ENCODE measurements around the gene C11orf71. TPM values are rescaled to one million over a fixed set of nuclear protein-coding genes. Genes with fewer than 3 reads are reported as not detected.

C11orf71 gene
- total and polyA plus RNA-seq, 7 donors = 5.0 to 16.4 (median 7.6) TPM

DNA sequence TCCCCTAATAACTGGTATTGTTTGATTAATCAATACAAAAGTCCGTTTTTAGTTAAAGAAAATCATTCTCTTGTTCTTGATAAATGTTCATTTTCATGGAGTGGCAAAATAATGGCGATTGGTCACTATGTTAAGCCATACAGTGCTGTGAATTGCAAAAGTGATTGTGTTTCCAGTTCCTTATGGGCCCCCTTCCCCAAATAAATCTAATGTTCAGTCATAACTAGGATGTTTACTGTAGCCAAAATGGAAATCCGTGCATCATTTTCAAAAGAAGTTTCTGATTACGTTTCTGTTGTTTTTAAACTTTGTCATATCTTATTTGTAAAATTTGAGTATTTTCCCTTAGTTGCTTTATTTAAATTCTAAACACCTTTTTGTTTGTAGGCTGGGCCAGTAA is 1.0 kb upstream of the C11orf71 start:
- no peaks in the 10 kb centered on the region for H3K27me3 ChIP-seq
- no peak for DNase-seq
- peak overlapping the region; percentile 64 to 86 (median 79) for H3K4me3 ChIP-seq
- peaks cover 0 to 18% (median 3%) of the 10 kb centered on the region in 4 donors for H3K36me3 ChIP-seq
- H3K27ac ChIP-seq = peak overlapping the region; percentile 91 to 97 (median 92)
- intact Hi-C loops (cut with DNase I) = loop anchor here (5.0 to 10.0 kb wide), 2 partner anchors 104 to 527 kb away; partner anchors contain the start of genes NNMT and USP28
- peaks cover 0 to 57% (median 50%) of the 10 kb centered on the region in 4 donors for H3K4me1 ChIP-seq
- WGBS, 2 donors = 1 to 8% methylated on average over 4 of the region's 4 CpGs
- no peaks in the 10 kb centered on the region for H3K9me3 ChIP-seq
- TF ChIP-seq CTCF (IDR thresholded peaks at IDR 0.05) = no peak
- no peak for TF ChIP-seq POLR2AphosphoS5 (IDR thresholded peaks at IDR 0.05)
- TF ChIP-seq EP300 (IDR thresholded peaks at IDR 0.05) = no peak
- no peak for TF ChIP-seq POLR2A (IDR thresholded peaks at IDR 0.05)

GRCh38 chr11:114400915-114401223 is 558 bp upstream of the C11orf71 start:
- peaks cover 0 to 57% (median 50%) of the 10 kb centered on the region in 4 donors for H3K4me1 ChIP-seq
- intact Hi-C loops (cut with DNase I) = loop anchor here (1.0 to 10.0 kb wide), 3 partner anchors 38 to 526 kb away; partner anchors contain the start of genes NNMT, REXO2 and USP28
- no peaks in the 10 kb centered on the region for H3K9me3 ChIP-seq
- H3K27ac ChIP-seq = peak overlapping the region; percentile 91 to 97 (median 92)
- H3K4me3 ChIP-seq = peak overlapping the region; percentile 64 to 86 (median 79)
- DNase-seq = no peak
- no peaks in the 10 kb centered on the region for H3K27me3 ChIP-seq
- TF ChIP-seq CTCF (IDR thresholded peaks at IDR 0.05) = peak in 1 of 4 experiments; percentile 5
- TF ChIP-seq POLR2AphosphoS5 (IDR thresholded peaks at IDR 0.05) = no peak
- TF ChIP-seq EP300 (IDR thresholded peaks at IDR 0.05) = peak in 1 of 4 donors; percentile 23
- peaks cover 0 to 14% (median 1%) of the 10 kb centered on the region in 4 donors for H3K36me3 ChIP-seq
- 0% methylated on average over 8 of the region's 8 CpGs for WGBS, 2 donors

- intact Hi-C loops (cut with DNase I) = loop anchor here (1.0 to 10.0 kb wide), 5 partner anchors 40 to 525 kb away; partner anchors contain the start of genes NNMT, REXO2 and USP28
- Histone ChIP-seq H3K36me3 (peaks cover 0 to 5% (median 0%) of the 10 kb centered on the region in 4 donors), H3K9me3 (no peaks in the 10 kb centered on the region), H3K4me1 (peaks cover 0 to 50% (median 44%) of the 10 kb centered on the region in 4 donors), H3K27me3 (no peaks in the 10 kb centered on the region), H3K4me3 (peak overlapping the region; percentile 64 to 86 (median 79)), H3K27ac (peak overlapping the region; percentile 91 to 97 (median 92))
- WGBS, 2 donors = 1 to 4% methylated on average over 29 of the region's 29 CpGs
- TF ChIP-seq POLR2A (IDR thresholded peaks at IDR 0.05) = no peak
- TF ChIP-seq CTCF (IDR thresholded peaks at IDR 0.05) = no peak
- TF ChIP-seq EP300 (IDR thresholded peaks at IDR 0.05) = no peak
- no peak for TF ChIP-seq POLR2AphosphoS5 (IDR thresholded peaks at IDR 0.05)
- no peak for DNase-seq
Observed at GRCh38 chr11:114399490-114400215, 658 bp downstream of the C11orf71 start.

GRCh38 chr11:114398303-114398920 is 1.9 kb downstream of the C11orf71 start:
- DNase-seq = no peak
- peak overlapping the region; percentile 91 to 97 (median 92) for H3K27ac ChIP-seq
- no peak for TF ChIP-seq EP300 (IDR thresholded peaks at IDR 0.05)
- no peak for TF ChIP-seq POLR2AphosphoS5 (IDR thresholded peaks at IDR 0.05)
- no peak for TF ChIP-seq CTCF (IDR thresholded peaks at IDR 0.05)
- no peak for TF ChIP-seq POLR2A (IDR thresholded peaks at IDR 0.05)
- peaks cover 0 to 41% (median 32%) of the 10 kb centered on the region in 4 donors for H3K4me1 ChIP-seq
- 54 to 71% methylated on average over 4 of the region's 4 CpGs for WGBS, 2 donors
- H3K9me3 ChIP-seq = no peaks in the 10 kb centered on the region
- no peaks in the 10 kb centered on the region for H3K27me3 ChIP-seq
- intact Hi-C loops (cut with DNase I) = loop anchor here (5.0 kb wide), 2 partner anchors 51 to 116 kb away; no protein-coding TSS in a partner anchor
- peaks cover 0 to 5% (median 0%) of the 10 kb centered on the region in 4 donors for H3K36me3 ChIP-seq
- H3K4me3 ChIP-seq = no peak overlapping the region
